GM10266 (cell line): ENCODE results near the gene CGB1.

Experiments used
- DNase-seq: peaks from one replicate; pipeline ENCODE4 v3.0.0; 2012; ENCODE audit errors: extremely low spot score
- CTCF ChIP-seq: IDR thresholded peaks from 2 replicates; pipeline ENCODE4 v1.5.1; 2012; ENCODE audit warnings: mild to moderate bottlenecking, low read depth; ENCODE audit not compliant: control insufficient read depth, insufficient read depth; ENCODE audit errors: missing control alignments

The CGB1 gene

DNA sequence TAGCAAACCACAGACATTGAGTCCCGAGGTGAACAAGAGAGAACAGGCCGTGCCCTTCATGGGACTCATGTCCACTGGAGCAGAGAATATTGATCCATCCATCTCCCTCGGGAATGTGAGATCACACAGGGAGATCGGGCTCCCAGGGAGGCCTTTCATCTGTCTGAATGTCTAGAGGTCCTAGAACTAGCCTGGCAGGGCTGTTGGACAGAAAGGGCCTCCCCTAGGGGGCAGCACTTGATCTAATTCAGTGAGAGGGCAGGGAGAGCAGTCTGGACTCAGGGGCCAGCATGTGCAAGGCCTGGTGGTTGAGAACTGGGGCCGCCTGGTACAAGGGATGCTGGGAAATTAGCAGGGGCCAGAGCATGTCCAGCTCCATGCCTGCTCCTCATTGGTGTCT is 38.7 kb downstream of the CGB1 start:
- DNase-seq: no peak
- peak; percentile 61 for TF ChIP-seq CTCF

GRCh38 chr19:48994035-48994386 is 42.7 kb downstream of the CGB1 start:
- no peak for TF ChIP-seq CTCF

GRCh38 chr19:48993175-48994034 is 43.3 kb downstream of the CGB1 start, which contains the start of the genes GYS1 and RUVBL2:
Gene GYS1, minus strand, starts transcription at chr19:48993309. Its CDS starts 197 bp downstream, at chr19:48993112.
Gene RUVBL2, plus strand, starts transcription at chr19:48993887. Its CDS starts 25 bp downstream, at chr19:48993912.
- TF ChIP-seq CTCF: peak; percentile 96
- DNase-seq: peak; percentile 98

More at GRCh38 chr19:48994035-48994386, 42.7 kb downstream of the CGB1 start:
- no peak for DNase-seq

DNA sequence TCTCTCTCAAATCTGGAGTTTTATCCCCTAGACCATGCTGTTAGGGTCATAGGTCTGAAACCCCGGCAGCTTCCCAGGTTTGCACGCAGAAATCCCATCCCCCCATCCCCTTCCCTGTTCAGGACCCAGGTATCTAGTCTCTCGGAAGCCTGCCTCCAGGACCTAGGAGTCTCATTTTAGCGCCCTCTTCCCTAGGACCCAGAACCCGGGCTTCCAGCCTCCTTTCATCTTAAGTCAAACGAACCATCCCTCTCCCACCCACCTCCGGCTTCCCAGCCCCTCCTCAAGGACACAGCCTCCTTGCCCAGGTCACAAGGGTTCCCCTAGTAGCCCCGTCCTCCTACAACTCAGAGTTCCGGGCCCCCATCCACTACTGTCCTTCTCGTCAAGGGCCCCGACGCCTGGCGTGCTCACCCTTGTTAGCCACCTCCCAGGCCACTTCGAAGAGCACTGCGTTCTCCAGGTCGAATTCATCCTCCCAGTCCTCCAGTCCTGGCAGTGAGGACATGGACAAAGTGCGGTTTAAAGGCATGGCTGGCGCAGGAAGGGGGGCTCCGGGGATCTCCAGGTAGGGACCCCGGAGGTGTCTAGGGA is 44.0 kb downstream of the CGB1 start:
- TF ChIP-seq CTCF: no peak
- no peak for DNase-seq

DNA sequence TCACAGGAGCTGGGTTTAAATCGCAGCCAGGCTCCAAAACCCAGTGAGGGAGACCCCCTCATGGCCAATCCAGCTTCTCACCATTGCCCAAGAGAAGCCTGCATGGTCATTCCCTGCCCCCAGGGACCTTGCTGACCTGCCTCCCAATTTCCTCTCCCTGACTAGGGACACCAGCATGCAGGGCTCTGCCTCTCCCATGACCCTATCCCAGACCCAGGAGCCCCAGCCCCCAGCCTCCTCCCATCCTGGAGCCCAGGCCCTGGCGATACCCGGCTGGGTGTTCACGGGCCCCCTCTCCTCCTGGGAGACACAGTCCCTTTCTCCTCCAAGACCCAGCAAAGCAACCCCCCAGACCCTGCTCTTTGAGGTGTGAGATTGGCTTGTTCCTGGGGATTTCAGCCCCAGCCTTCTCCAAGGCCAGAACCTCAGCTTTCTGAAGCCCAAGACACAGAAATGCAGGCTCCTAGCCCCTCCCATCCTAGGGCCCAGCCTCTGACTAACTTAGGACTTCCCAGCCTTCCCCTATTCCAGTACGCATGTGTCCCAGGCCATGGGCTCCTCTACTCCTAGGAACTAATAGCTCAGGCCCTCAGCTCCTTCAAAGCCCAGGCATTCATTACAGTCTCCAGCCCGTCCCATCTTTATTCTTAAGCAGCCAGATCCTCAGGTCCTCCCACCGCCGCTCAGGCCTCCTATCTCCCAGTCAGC is 44.7 kb downstream of the CGB1 start:
- no peak for DNase-seq
- TF ChIP-seq CTCF: no peak

- no peak for DNase-seq
- no peak for TF ChIP-seq CTCF
These were observed 45.6 kb downstream of the CGB1 start for GRCh38 chr19:48991011-48991609.
